ENCODE measurements around the gene SIM1. TPM values are rescaled to one million over a fixed set of nuclear protein-coding genes. Genes with fewer than 3 reads are reported as not detected.

SIM1 gene
- total RNA-seq, 1 experiment from 2014 or later: not detected

DNA sequence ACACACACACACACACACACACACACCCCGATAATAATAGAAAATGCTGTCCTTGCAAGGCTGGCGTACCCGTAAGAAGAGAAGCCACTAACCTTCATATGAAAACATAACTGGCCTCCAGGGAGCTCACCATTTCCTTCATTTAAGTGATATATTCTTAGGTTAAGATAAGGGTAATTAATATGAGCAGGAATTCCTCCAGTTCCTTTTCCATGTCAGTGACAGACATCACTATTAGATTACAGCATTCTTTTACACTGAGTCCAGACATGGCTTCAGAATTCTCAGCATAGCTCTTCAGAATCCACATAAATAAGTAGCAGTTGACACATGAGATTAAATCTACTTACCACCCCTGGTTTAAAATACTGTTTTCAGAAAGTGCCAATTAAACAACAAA lies 121.9 kb downstream of the SIM1 start:
- H3K79me2 ChIP-seq (ENCODE audit: low read length): no peaks in the 10 kb centered on the region
- POLR2A ChIA-PET (ENCODE audit: unreplicated experiment): no interaction called here
- H3K9me2 ChIP-seq (replicated peaks; ENCODE audit: low read length): no peaks in the 10 kb centered on the region
- ATAC-seq (no peak), DNase-seq (no peak)
- H3K9me3 ChIP-seq (ENCODE audit: low read length): no peaks in the 10 kb centered on the region
- BruUV-seq (replicated peaks): no TSS peak
- no peak overlapping the region for H3K4me3 ChIP-seq (ENCODE audit: low read length)
- H3K36me3 ChIP-seq (ENCODE audit: low read depth, low read length): no peaks in the 10 kb centered on the region
- intact Hi-C loops (cut with micrococcal nuclease): no loop called here
- no peaks in the 10 kb centered on the region for H3F3A ChIP-seq (ENCODE audit: low read length, unreplicated experiment)
- no peak overlapping the region for H3K4me2 ChIP-seq (ENCODE audit: low read length)
- no peak overlapping the region for H2AFZ ChIP-seq (ENCODE audit: low read length)
- no peak overlapping the region for H3K27ac ChIP-seq (ENCODE audit: low read length)
- CTCF ChIA-PET: no interaction called here
- H4K20me1 ChIP-seq (ENCODE audit: low read length): no peaks in the 10 kb centered on the region
- no peak overlapping the region for H3K9ac ChIP-seq (ENCODE audit: low read length)
- H3K27me3 ChIP-seq (ENCODE audit: low read length): no peaks in the 10 kb centered on the region
- peaks cover 27% of the 10 kb centered on the region for H3K4me1 ChIP-seq (ENCODE audit: insufficient read depth, low read length)
- TF ChIP-seq, protein P1, sequence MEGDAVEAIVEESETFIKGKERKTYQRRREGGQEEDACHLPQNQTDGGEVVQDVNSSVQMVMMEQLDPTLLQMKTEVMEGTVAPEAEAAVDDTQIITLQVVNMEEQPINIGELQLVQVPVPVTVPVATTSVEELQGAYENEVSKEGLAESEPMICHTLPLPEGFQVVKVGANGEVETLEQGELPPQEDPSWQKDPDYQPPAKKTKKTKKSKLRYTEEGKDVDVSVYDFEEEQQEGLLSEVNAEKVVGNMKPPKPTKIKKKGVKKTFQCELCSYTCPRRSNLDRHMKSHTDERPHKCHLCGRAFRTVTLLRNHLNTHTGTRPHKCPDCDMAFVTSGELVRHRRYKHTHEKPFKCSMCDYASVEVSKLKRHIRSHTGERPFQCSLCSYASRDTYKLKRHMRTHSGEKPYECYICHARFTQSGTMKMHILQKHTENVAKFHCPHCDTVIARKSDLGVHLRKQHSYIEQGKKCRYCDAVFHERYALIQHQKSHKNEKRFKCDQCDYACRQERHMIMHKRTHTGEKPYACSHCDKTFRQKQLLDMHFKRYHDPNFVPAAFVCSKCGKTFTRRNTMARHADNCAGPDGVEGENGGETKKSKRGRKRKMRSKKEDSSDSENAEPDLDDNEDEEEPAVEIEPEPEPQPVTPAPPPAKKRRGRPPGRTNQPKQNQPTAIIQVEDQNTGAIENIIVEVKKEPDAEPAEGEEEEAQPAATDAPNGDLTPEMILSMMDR (conservative IDR thresholded peaks at IDR 0.05; ENCODE audit: low read depth, low read length): no peak
- TF ChIP-seq EZH2phosphoT487 (IDR thresholded peaks at IDR 0.05; ENCODE audit: borderline replicate concordance, low read length): no peak
- TF ChIP-seq EZH2 (IDR thresholded peaks at IDR 0.05; ENCODE audit: low read length, unreplicated experiment): no peak

GRCh38 chr6:100339574-100340255 lies 125.0 kb downstream of the SIM1 start:
- no peak overlapping the region for H3K4me3 ChIP-seq (ENCODE audit: low read length)
- no peak for DNase-seq
- intact Hi-C loops (cut with micrococcal nuclease): loop anchor here (10.0 kb wide), 1 partner anchor 335 kb away; no protein-coding TSS in a partner anchor

DNA sequence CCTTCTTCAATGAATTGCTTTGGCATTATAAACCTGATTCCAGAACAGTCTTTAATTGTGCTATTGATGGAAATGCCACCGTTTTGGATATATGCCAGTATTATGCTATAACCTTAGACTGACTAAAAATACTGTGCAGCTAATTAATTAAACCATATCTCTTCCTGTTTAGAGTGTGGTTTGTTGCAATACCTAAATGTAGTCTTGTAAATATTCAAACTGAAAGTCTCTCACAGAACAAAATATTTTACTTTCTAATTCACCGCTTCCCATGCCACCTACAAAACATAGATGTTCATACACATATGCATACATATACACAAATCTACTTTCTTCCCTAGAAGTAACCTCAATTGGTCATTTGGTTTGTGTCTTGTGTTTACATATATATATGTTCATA lies 126.6 kb downstream of the SIM1 start:
- no peak overlapping the region for H3K4me3 ChIP-seq (ENCODE audit: low read length)
- H2AFZ ChIP-seq (ENCODE audit: low read length): no peak overlapping the region
- no TSS peak for BruUV-seq (replicated peaks)
- no peaks in the 10 kb centered on the region for H3K9me3 ChIP-seq (ENCODE audit: low read length)
- no peaks in the 10 kb centered on the region for H3F3A ChIP-seq (ENCODE audit: low read length, unreplicated experiment)
- intact Hi-C loops (cut with micrococcal nuclease): loop anchor here (10.0 kb wide), 1 partner anchor 333 kb away; no protein-coding TSS in a partner anchor
- no peaks in the 10 kb centered on the region for H3K36me3 ChIP-seq (ENCODE audit: low read depth, low read length)
- CTCF ChIA-PET: no interaction called here
- no peak for TF ChIP-seq EZH2 (IDR thresholded peaks at IDR 0.05; ENCODE audit: low read length, unreplicated experiment)
- TF ChIP-seq, protein P1 (conservative IDR thresholded peaks at IDR 0.05; ENCODE audit: low read depth, low read length): no peak
- no peak for TF ChIP-seq EZH2phosphoT487 (IDR thresholded peaks at IDR 0.05; ENCODE audit: borderline replicate concordance, low read length)
- no peaks in the 10 kb centered on the region for H3K9me2 ChIP-seq (replicated peaks; ENCODE audit: low read length)
- no peaks in the 10 kb centered on the region for H4K20me1 ChIP-seq (ENCODE audit: low read length)
- DNase-seq (no peak), ATAC-seq (no peak)
- H3K4me2 ChIP-seq (ENCODE audit: low read length): no peak overlapping the region
- peaks cover 3% of the 10 kb centered on the region; the same call in 1 of the 2 replicates for H3K4me1 ChIP-seq (ENCODE audit: insufficient read depth, low read length)
- no peaks in the 10 kb centered on the region for H3K27me3 ChIP-seq (ENCODE audit: low read length)
- H3K27ac ChIP-seq (ENCODE audit: low read length): no peak overlapping the region
- no peaks in the 10 kb centered on the region for H3K79me2 ChIP-seq (ENCODE audit: low read length)
- POLR2A ChIA-PET (ENCODE audit: unreplicated experiment): no interaction called here
- H3K9ac ChIP-seq (ENCODE audit: low read length): no peak overlapping the region

More at GRCh38 chr6:100339574-100340255, 125.0 kb downstream of the SIM1 start:
- TF ChIP-seq, protein P1 (conservative IDR thresholded peaks at IDR 0.05; ENCODE audit: low read depth, low read length): no peak
- TF ChIP-seq EZH2phosphoT487 (IDR thresholded peaks at IDR 0.05; ENCODE audit: borderline replicate concordance, low read length): no peak
- no peak for TF ChIP-seq EZH2 (IDR thresholded peaks at IDR 0.05; ENCODE audit: low read length, unreplicated experiment)
- no TSS peak for BruUV-seq (replicated peaks)
- H3K27me3 ChIP-seq (ENCODE audit: low read length): no peaks in the 10 kb centered on the region
- H3K4me1 ChIP-seq (ENCODE audit: insufficient read depth, low read length): peaks cover 1% of the 10 kb centered on the region
- no peak overlapping the region for H2AFZ ChIP-seq (ENCODE audit: low read length)
- H3K9me2 ChIP-seq (replicated peaks; ENCODE audit: low read length): no peaks in the 10 kb centered on the region
- H4K20me1 ChIP-seq (ENCODE audit: low read length): no peaks in the 10 kb centered on the region
- H3K9ac ChIP-seq (ENCODE audit: low read length): no peak overlapping the region
- H3K9me3 ChIP-seq (ENCODE audit: low read length): no peaks in the 10 kb centered on the region
- no peaks in the 10 kb centered on the region for H3F3A ChIP-seq (ENCODE audit: low read length, unreplicated experiment)
- H3K4me2 ChIP-seq (ENCODE audit: low read length): no peak overlapping the region
- no peaks in the 10 kb centered on the region for H3K79me2 ChIP-seq (ENCODE audit: low read length)
- no peak for ATAC-seq
- no peak overlapping the region for H3K27ac ChIP-seq (ENCODE audit: low read length)
- H3K36me3 ChIP-seq (ENCODE audit: low read depth, low read length): no peaks in the 10 kb centered on the region
- POLR2A ChIA-PET (ENCODE audit: unreplicated experiment): no interaction called here
- CTCF ChIA-PET: no interaction called here

All from PC-3 (cell line).